Stromal cell of bone marrow (primary cell): ENCODE measurements around the gene ALDH1A3.
"Not testable (repeated sequence)": the region's sequence is repeated elsewhere in the genome, so short reads cannot be mapped to it uniquely, and the experiment has no call there.

Experiments used
- DNase-seq: peaks from one replicate; pipeline ENCODE4 v3.0.0-alpha.2; 2012; ENCODE audit warnings: low read depth

ALDH1A3 gene

GRCh38 chr15:100879464-100880138, at the start of gene ALDH1A3:
Gene ALDH1A3 (plus strand): TSS chr15:100879831. CDS start chr15:100879908, 77 bp downstream.
- peak; percentile 27 for DNase-seq

GRCh38 chr15:100831467-100831866, 48.2 kb upstream of the ALDH1A3 start:
- no peak for DNase-seq

- no peak for DNase-seq
These were observed 47.3 kb upstream of the ALDH1A3 start for GRCh38 chr15:100832149-100832942.

- no peak for DNase-seq
These were observed 45.9 kb upstream of the ALDH1A3 start for GRCh38 chr15:100833417-100834389.

- no peak for DNase-seq
These were observed 44.9 kb upstream of the ALDH1A3 start for GRCh38 chr15:100834731-100835130.

- DNase-seq, result no peak
These were observed 44.0 kb upstream of the ALDH1A3 start for GRCh38 chr15:100835636-100836035.

GRCh38 chr15:100836501-100836900, 43.1 kb upstream of the ALDH1A3 start:
- DNase-seq, result no peak

GRCh38 chr15:100841426-100841825, 38.2 kb upstream of the ALDH1A3 start:
- DNase-seq, result no peak

- no peak for DNase-seq
These were observed 36.6 kb upstream of the ALDH1A3 start for GRCh38 chr15:100842756-100843730.

- DNase-seq, result no peak
These were observed 35.5 kb upstream of the ALDH1A3 start for GRCh38 chr15:100844167-100844566.

- no peak for DNase-seq
These were observed 34.9 kb upstream of the ALDH1A3 start for GRCh38 chr15:100844778-100845177.

- DNase-seq, result no peak
These were observed 32.4 kb upstream of the ALDH1A3 start for GRCh38 chr15:100847194-100847593.

GRCh38 chr15:100849021-100849854, 30.4 kb upstream of the ALDH1A3 start:
- peak; percentile 56 for DNase-seq

GRCh38 chr15:100849855-100850218, 29.8 kb upstream of the ALDH1A3 start:
- no peak for DNase-seq

- DNase-seq, result not testable (repeated sequence)
These were observed 28.1 kb upstream of the ALDH1A3 start for GRCh38 chr15:100851428-100852015.

GRCh38 chr15:100852630-100853029, 27.0 kb upstream of the ALDH1A3 start:
- DNase-seq, result no peak

- DNase-seq, result no peak
These were observed 25.8 kb upstream of the ALDH1A3 start for GRCh38 chr15:100853676-100854440.

- no peak for DNase-seq
These were observed 22.8 kb upstream of the ALDH1A3 start for GRCh38 chr15:100856867-100857266.

- DNase-seq, result no peak
These were observed 21.3 kb upstream of the ALDH1A3 start for GRCh38 chr15:100858294-100858693.
